Ishikawa (cell line): ENCODE measurements around the gene FAM168A.

Experiments used
- EGR1 ChIP-seq: IDR thresholded peaks from 2 replicates; pipeline ENCODE4 v1.6.1; 2012
- MAX ChIP-seq: IDR thresholded peaks from 2 replicates; pipeline ENCODE4 v1.6.1; 2012
- RAD21 ChIP-seq: IDR thresholded peaks from 2 replicates; pipeline ENCODE4 v1.6.1; 2012; ENCODE audit warnings: low read depth
- TAF1 ChIP-seq: IDR thresholded peaks from 2 replicates; pipeline ENCODE4 v1.6.1; 2012; ENCODE audit warnings: low read depth, mild to moderate bottlenecking
- TEAD4 ChIP-seq: IDR thresholded peaks from 2 replicates; pipeline ENCODE4 v1.6.1; 2012
- YY1 ChIP-seq: IDR thresholded peaks from 2 replicates; pipeline ENCODE4 v1.6.1; 2012; ENCODE audit warnings: low read depth

- no peak for TF ChIP-seq MAX
- no peak for TF ChIP-seq TAF1
- TF ChIP-seq TEAD4 = no peak
- TF ChIP-seq YY1 = no peak
- no peak for TF ChIP-seq RAD21
- no peak for TF ChIP-seq EGR1
Measured at GRCh38 chr11:73464347-73464746, 133.6 kb downstream of the FAM168A start.
